HG02973 (cell line): ENCODE results near the gene DKKL1.

Experiments
- ATAC-seq: cut with Tn5 transposase; IDR thresholded peaks from one replicate; pipeline ENCODE4 v1.9.1; 2021; ENCODE audit warnings: moderate library complexity; ENCODE audit not compliant: unreplicated experiment

Gene DKKL1

GRCh38 chr19:49337267-49338022, 26.2 kb upstream of the DKKL1 start:
- no peak for ATAC-seq

GRCh38 chr19:49338023-49338677, 25.5 kb upstream of the DKKL1 start:
- ATAC-seq, result no peak

GRCh38 chr19:49338691-49339300, 24.9 kb upstream of the DKKL1 start:
- no peak for ATAC-seq

- ATAC-seq, result no peak
Observed at GRCh38 chr19:49339301-49340068, 24.2 kb upstream of the DKKL1 start.

GRCh38 chr19:49340069-49340864, 23.4 kb upstream of the DKKL1 start:
- peak; percentile 58 for ATAC-seq

GRCh38 chr19:49340865-49341718, 22.6 kb upstream of the DKKL1 start:
- ATAC-seq, result no peak

- ATAC-seq, result no peak
Observed at GRCh38 chr19:49342291-49342721, 21.4 kb upstream of the DKKL1 start.

GRCh38 chr19:49343123-49343522, 20.6 kb upstream of the DKKL1 start:
- ATAC-seq, result no peak

GRCh38 chr19:49344505-49345423, 18.9 kb upstream of the DKKL1 start:
- no peak for ATAC-seq

- no peak for ATAC-seq
Observed at GRCh38 chr19:49347191-49347590, 16.5 kb upstream of the DKKL1 start.

GRCh38 chr19:49347835-49348234, 15.8 kb upstream of the DKKL1 start:
- ATAC-seq, result no peak

GRCh38 chr19:49348305-49349189, 15.1 kb upstream of the DKKL1 start:
- no peak for ATAC-seq

- no peak for ATAC-seq
Observed at GRCh38 chr19:49349567-49349966, 14.1 kb upstream of the DKKL1 start.

GRCh38 chr19:49355909-49356353, 7.7 kb upstream of the DKKL1 start:
- no peak for ATAC-seq

GRCh38 chr19:49356382-49356781, 7.3 kb upstream of the DKKL1 start:
- no peak for ATAC-seq

- no peak for ATAC-seq
Observed at GRCh38 chr19:49357186-49357585, 6.5 kb upstream of the DKKL1 start.
